GM21723 (cell line): ENCODE data around the gene ACSS3.

Source experiments
- ATAC-seq: cut with Tn5 transposase; IDR thresholded peaks from one replicate; pipeline ENCODE4 v1.9.1; 2021; ENCODE audit warnings: mild to moderate bottlenecking, moderate library complexity; ENCODE audit not compliant: unreplicated experiment

ACSS3 gene

DNA sequence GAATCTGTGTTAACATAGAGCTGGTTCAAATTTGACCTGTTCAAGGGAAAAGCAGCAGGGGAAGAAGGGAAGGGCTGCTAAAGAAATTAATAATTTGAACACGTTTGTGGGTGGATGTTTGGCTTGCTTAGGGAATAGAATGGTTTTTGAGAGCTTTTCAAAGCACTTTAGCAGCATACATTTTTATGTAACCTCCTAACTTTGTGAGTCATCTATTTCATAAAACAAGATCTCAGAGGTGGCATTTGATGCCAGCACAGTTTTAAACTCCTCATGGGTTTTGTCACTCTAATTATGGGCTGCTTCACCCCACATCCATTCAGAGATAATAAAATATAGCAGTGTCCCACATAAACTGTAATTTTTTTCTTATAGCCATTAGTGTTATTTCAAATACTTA is 143.8 kb downstream of the ACSS3 start:
- ATAC-seq, result no peak

DNA sequence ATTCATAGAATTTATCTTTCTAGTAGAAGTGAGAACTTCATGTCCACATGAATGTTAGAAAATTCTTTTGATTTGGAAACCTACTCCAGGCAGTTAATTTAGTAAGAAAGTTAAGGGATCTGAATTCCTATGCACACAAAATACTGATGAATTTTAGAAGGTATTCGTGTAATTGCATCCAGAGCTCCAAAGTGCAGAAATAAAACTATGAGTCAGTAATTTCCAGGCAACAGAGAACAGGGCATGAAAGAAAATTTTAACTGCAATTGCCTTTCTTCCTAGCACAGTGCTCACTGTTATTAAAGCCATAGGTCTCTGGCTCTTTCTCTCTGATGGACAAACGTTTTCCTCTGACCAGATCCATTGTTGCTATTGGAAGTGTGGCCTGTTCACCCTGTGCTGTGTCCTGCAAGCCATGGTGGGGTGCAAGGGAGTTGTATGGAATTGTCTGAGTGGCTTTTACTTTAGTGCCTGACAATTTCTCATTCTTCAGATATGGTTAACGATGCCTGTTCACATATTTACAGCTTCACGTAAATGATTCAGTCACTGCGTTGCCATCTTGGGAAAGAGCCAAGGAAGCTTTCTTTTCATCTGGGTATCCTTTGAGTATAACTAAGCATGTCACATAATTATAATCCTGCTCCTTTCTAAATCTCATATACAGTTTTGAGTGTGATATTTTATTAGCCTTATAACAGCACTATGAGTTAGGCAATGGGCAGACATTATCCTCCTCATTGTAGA is 145.1 kb downstream of the ACSS3 start:
- ATAC-seq, result no peak

DNA sequence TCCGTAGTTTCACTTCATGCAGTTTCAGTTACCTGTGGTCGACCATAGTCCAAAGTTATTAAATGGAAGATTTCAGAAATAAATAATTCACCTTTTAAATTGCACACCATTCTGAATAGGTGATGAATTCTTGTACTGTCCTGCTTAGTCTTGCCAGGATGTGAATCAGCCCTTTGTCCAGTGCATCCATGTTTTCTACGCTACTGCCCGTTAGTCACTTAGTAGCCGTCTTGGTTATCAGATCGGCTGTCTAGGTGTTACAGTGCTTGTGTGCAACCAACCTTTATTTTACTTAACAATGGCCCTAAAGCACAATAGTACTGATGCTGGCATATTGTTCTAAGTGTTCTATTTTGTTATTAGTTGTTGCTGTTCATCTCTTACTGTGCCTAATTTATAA is 146.7 kb downstream of the ACSS3 start:
- no peak for ATAC-seq

DNA sequence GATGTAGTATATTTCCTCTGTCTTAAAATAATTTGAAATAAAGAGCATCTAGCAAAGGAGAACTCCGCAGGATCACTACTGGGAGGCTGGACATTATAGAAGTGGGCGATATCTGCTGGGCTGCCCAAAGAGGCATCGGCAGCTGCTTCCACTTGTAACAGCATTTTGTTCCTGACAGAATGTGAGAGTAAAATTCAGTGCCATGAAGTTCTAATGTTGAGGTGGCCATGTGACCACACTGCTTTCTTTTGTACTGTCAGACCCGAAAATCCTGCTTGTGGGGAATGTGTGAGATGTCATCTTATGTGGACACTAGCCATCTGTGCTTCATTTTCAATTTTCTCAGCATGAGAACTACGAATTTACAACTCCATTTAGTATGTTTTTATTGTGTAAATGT is 151.9 kb downstream of the ACSS3 start:
- no peak for ATAC-seq

DNA sequence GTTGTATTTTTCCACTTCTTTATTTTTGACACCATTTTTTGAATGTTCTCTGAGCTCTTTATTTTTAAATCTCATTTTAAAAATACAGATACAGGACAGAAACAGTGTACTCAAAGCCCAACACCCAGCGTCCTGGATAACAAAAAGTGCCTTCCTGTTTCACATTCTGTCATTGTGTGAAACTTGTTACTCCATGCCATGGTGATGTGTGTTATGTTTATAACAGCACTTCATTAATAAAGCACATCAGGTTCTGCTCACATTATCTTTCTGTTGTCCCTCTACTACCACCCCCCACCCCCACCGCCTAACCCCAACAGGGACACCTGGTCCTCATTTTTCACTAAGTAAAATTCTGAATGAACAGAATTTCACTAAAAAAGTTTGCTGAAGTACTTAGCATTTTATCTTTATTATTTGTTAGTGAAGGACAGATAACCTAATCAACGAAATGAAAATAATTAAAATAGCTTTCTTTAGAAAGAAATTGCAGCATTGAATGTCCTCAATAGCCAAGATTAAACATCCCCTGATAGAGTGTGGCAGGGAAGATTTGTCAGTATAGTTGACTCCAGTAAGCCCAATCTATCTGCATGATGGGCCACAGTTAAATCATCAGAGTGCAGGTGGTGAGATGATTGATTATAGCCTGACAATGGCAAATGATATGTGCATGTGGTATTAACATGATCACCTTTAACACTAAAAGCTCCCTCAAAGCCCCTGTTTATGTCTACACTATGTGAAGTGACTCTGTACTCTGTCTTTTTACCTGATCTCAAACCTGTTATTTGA is 153.9 kb downstream of the ACSS3 start:
- ATAC-seq, result no peak

DNA sequence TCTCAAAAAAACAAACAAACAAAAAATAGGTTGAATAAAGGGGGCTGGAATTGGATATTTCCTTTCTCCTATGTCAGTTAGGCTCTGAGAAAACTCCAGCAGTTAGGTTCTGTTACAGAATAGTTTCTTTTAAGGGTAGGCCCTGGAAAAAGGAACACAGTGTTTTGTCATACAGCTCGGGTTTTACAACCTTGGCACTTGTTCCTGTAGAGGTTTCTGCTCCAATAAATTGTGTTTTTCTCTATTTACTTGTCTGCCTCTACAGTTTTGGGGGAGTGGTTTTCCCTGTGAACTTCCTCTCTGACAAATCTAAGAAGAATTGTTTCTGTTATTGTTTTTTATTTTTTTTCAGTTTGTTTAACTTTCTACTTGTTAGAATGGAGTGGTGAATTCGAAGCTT is 167.6 kb downstream of the ACSS3 start:
- no peak for ATAC-seq

DNA sequence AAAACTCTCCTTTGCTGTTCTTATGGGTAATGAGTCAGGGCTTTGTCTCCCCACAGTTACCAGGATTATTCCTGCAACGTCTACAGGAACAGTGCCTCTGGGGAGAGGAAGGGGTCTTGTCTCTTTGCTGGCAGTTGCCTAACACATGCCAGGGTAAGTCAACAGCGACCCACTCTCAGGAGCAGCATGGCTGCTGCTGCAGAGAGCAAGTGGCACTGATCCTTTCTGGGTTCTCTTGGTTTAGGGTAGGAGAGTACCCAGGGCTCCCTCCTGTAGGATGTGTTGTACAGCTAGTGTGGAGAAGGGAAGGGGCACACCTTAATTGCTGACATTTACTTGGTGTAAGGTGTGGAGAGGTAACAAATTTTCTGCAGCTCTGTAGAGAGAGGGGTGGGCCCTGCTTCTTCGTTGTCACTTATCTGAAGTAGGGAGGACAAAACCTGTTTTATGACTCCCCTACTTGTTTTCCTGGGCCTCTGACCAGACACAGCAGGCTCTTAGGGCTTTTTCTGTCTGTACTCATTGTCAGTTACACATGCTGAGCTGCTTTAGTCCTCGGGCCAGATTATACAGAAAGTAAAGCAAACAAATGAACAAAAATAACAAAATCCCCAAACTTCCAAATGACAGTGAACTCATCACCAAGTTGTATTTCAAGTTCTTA is 168.2 kb downstream of the ACSS3 start:
- ATAC-seq, result no peak

DNA sequence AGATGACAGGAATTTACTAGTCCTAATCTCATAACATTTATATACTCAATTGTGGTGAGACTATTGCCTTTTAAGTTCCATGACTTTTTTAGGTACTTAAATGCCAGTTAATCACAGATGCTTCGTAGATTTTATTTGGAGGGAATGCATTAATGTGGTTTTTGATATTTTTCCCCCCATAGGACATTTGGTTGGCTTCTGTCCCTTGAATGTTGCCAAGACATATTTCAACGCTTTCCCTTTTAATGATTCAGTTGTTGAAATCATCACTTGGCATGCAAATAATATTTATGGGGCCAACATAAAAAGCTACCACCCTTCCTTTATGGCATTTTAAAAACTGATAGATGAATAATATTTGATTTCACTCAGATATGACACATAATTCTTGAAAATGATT is 172.1 kb downstream of the ACSS3 start:
- ATAC-seq, result no peak

DNA sequence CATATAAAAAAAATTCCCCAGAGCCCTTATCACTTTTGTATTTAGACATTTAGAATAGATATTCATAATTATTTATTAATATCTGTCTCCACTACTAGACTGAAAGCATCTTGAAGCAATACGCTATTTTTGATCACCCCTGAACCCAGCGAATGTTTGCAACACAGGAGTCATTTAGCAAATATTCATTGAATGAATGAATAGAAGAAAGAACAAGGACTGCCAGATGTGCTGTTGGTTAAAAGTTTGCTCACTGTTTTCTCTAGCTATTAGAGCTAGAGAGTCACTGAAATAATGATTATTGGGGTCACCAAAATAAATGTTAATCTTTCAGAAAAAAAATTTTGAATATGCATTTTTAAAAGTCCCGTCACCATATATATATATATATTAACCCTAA is 174.3 kb downstream of the ACSS3 start:
- no peak for ATAC-seq

DNA sequence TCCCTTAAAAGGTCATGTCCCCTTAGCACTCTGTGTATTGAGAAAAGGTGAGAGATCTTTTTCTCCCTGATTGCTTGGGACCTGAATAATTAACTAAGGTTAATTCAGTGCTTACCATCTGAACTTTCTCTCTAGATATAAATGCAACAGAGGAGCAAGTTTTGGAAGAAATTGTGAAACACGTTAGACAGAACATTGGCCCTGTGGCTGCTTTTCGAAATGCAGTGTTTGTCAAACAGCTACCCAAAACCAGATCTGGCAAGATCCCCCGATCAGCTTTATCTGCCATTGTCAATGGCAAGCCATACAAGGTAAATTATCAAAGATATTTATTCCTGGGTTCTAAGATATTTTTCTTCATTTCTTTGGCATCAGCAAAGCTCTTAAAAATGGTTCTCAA is 175.5 kb downstream of the ACSS3 start:
- no peak for ATAC-seq

DNA sequence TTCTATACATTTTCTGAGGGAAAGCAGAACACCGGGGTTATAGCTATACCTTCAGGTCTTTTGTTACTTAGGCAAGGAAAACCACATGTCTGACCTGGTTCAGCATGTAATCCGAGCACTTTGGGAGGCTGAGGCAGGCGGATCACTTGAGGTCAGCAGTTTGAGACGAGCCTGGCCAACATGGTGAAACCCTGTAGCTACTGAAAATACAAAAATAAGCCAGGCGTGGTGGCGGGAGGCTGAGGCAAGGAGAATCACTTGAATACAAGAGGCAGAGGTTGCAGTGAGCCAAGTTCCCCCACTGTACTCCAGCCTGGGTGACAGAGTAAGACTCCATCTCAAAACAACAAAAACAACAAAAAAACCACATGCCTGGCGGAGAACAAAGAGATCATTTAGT is 177.6 kb downstream of the ACSS3 start:
- ATAC-seq, result no peak

DNA sequence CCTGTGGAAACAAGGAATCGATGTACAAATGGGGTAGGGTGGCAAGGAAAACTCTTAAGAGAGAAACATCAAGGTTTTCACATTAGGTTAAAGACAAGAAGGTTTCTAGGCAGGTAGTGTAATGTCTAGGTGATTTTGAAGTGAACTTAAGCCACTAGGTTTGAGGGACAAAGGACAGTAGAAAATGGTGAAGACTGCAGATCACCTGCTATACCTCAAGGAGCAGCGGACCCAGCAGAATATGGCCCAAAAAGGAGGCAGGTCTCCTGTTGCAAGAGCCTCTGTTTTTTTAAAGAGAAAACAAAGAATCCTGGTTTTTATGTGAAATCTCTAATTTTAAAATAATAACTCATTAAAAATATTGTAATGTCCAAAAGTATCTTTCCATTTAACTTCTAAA is 178.1 kb downstream of the ACSS3 start:
- ATAC-seq, result no peak

DNA sequence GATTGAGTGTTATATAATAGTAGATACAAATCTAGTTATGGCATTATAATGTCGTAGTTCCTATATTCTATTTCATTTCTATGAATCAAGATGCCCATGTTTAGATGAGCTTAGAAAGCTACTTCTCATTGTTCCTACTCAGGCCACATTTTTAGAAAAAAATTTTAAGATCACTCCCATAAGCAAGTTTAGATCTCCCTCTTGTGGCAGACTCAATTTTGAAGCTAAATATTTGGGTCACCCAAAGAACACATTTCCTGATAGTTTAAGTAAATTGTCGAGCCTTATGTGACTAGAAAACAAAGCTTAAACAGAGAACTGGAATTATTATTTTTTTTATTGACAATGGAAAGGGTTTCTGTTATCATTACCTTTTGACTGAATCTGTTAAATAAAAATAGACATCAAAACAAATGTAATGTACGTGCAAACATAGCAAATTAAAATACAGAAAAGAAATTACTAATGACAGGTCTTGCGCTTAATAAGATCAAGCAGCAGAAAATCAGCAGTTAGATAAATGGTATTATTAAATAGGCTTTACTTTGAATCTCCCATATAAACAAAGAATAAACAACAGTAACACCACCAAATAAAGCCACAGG is 180.2 kb downstream of the ACSS3 start:
- ATAC-seq, result no peak

DNA sequence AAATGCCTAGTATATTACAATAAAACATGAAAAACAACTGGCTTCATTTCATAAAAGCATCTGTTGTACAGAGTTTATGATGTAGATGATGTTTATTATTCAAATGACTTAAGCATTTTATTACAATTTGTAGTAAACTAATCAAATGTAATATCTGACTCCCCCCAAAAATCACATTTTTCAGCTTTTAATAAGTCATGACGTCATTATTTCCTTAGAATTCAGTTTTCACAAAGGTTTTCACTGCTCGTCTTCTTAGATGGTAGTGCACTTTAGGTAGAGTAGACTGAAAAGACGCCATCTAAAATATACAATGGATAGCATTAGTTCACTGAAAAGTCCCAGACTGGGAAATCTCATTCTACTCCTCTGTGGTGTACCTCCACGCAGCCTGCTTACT is 181.5 kb downstream of the ACSS3 start:
- ATAC-seq, result no peak

DNA sequence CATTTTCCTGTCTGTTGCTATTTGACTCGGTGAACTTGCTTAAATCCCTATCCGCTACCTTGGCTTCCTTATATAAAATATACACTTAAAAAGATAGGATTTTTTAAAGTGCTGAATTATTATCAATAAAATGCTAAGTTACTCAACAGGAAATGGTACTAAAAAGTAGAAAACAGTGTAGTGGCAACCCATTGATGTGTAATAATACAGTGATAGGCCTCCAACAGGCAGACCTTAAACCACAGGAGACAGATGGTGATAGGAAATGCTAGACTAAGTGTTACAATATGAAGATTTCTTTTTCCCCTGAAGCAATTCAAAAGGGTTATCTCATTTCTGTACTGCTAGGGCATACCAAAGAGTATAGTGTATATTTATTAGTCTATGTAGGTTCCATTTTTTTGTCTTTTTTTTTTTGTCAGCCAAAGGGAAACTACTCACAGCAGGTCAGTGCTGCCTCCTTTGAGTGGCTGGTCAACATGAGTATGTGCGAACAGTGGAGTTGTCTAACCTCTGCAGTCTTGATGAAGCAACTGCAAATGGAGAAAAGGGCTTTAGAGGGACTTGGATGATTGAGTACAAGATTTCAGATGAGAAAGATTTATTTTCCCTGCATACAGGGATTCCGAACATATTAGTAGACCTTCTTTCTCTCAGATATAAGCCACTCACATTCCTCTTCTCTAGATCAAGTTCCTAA is 183.8 kb downstream of the ACSS3 start:
- ATAC-seq, result no peak

DNA sequence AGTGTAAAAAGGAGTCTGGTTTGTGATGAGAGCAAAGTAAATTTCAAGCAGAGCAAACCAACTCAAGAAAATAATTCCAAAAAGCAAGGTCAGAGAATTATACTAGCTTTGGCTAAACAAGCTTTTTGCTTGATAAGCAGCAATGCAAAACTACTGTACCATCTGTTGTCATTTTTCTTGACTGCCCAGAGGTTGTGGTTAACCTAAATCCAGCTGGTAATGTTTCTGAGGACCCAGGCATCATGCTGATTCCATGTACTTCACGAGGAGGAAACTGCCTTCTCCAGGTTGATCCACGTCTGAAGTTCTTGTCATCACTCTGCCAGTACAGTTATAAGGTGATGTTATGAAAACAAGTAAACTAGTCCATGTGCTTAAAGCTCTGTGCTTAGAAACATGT is 185.2 kb downstream of the ACSS3 start:
- ATAC-seq, result no peak

DNA sequence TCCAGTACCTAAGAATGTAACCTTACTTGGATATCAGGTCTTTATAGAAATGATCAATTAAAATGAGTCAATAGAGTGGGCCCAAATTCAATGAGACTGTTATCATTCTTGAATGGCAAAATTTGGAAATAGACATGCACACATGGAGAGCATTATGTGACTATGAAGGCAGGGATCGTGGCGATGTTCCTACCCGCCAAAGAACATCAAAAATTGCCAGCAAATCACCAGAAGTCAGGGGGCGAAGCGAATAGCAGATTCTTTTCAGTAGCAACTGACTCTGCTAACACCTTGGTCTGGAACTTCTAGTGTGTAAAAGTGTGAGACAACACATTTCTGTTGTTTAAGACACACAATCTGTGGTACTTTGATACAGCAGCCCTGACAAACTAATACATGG is 192.5 kb downstream of the ACSS3 start:
- no peak for ATAC-seq

DNA sequence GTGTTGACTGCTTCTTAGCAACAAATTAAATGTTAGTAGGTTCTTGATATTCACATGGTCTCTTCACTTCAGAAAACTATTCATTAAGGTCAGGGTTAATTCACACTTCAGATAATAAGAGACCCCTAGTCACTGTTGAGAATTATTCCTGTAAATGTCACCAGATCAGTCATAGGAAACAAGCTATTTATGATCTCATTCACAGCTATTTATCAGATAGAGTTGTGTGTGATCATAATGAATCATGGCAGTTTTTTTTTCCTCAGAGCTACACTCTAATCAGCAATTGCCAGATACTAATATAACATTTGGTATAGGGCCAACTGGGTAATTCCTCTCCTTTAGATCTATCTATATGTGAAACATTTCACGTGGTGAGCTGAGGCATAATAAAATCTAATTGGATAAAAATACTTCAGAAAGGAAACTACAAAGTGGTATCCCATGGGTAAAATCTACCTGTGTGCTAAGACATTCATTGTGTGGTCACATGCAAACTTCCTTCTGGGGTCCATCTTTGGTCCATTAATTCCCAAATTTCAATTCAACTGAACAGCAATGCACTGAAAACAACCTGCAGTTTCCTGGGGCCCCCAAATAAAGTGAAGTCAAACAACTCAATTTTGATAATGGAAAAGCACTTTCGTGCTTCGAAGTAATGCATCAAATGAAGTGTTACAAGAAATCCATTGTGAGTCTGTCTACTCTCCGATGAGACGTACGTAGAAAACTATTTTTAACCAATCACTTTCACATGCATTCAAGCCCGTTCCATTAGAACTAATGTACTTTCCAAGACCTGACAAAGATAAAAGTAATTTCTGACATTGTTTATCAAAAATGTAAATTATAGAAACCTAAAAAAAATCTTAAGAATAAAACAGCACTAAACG is 197.0 kb downstream of the ACSS3 start:
- ATAC-seq, result no peak

DNA sequence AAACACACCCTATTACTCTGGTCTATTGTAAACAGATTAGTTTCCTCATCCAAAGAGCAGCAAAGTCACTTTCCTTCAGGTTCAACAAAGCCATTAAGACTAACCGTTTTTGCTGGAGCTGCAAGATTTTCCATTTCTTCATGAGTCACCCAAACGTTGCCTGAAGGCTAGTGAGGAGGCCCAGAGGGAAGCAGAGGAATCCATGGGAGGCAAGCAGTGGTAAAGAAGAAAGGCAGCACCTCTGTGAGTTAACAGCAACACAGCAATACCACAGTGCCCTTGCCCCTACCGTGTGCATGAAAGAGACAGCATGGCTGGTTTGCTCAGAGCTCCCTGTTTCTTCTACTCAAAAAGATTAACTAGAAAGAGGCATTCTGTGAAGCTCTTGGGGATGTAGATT is 206.3 kb downstream of the ACSS3 start:
- ATAC-seq, result no peak

DNA sequence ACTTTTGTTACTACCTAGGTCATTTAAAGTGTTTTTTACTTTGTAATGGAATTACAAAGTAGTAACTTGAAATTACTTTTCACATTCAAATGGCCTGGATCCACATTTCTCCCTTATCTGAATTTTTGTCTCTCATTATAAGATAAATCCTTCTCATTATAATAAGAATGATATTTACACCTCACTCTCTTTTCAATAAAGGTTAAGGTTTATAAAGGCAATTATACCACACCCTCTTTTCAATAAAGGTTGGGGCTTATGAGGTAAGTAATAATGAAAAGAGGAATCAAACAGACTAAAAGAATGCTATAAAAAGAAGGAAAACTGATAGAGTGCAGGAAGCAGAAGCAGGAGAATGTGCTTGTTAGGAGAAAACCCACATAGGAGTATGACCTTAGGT is 210.8 kb downstream of the ACSS3 start:
- no peak for ATAC-seq
